Kidney (tissue), 14 donors: ENCODE results near the gene ZBTB7A. TPM values are rescaled to one million over a fixed set of nuclear protein-coding genes. Genes with fewer than 3 reads are reported as not detected.

Experiments used
- DNase-seq, 5 donors: peaks; one replicate each; pipeline ENCODE4 v3.0.0-alpha.2; 2013 to 2020
- FAIRE-seq: peaks from 2 replicates; lab custom pipeline; 2012; peaks lifted over from hg19 to GRCh38; lab: Jason Lieb, UNC
- H3K27ac ChIP-seq, 2 donors: one replicate each; pipeline ENCODE4 v1.7.0; 2013; ENCODE audit warnings: low read depth in 2 of 2, low read length in 2 of 2, inconsistent platforms in 1 of 2
- H3K27me3 ChIP-seq: one replicate; pipeline ENCODE4 v1.7.1; 2013; ENCODE audit warnings: low read length, inconsistent platforms; ENCODE audit not compliant: control insufficient read depth, insufficient read depth
- H3K36me3 ChIP-seq, 3 donors: one replicate each; pipeline versions ENCODE4 v1.7.0 to v1.7.1; 2013; ENCODE audit warnings: low read length in 3 of 3, control low read depth in 1 of 3, inconsistent platforms in 1 of 3; ENCODE audit not compliant: insufficient read depth in 3 of 3, control insufficient read depth in 2 of 3
- H3K4me1 ChIP-seq, 3 donors: one replicate each; pipeline versions ENCODE4 v1.7.0 to v1.7.1; 2013; ENCODE audit warnings: low read length in 3 of 3, inconsistent platforms in 1 of 3, low read depth in 1 of 3; ENCODE audit not compliant: control insufficient read depth in 2 of 3, insufficient read depth in 2 of 3
- H3K4me3 ChIP-seq, 3 donors: one replicate each; pipeline versions ENCODE4 v1.7.0 to v1.8.1; 2013; ENCODE audit warnings: low read length in 3 of 3, control low read depth in 1 of 3, inconsistent platforms in 1 of 3
- H3K9ac ChIP-seq, 3 donors: one replicate each; pipeline versions ENCODE4 v1.7.0 to v1.7.1; 2013; ENCODE audit warnings: low read length in 3 of 3, control low read depth in 1 of 3, inconsistent platforms in 1 of 3
- H3K9me3 ChIP-seq, 3 donors: one replicate each; pipeline versions ENCODE4 v1.7.0 to v1.7.1; 2013; ENCODE audit warnings: low read length in 3 of 3, control low read depth in 1 of 3, inconsistent platforms in 1 of 3; ENCODE audit not compliant: control insufficient read depth in 2 of 3, insufficient read depth in 1 of 3
- CTCF ChIP-seq: IDR thresholded peaks from 3 replicates; pipeline ENCODE4 v1.5.1; 2012; ENCODE audit warnings: mild to moderate bottlenecking, moderate library complexity, borderline replicate concordance; ENCODE audit not compliant: insufficient read depth; ENCODE audit errors: extremely low read depth
- intact Hi-C: fragments of 100-400 bp; cut with DNase I; formaldehyde crosslinking; loops from one replicate; pipeline ENCODE4 v1.11.1; 2022
- polyA plus RNA-seq: library from polyadenylated mRNA; stranded (reverse); fragments of 350-450 nt; fragmentation: Illumina TruSeq; extraction: RNeasy Lipid Tissue Mini Kit (QIAGEN cat#74804); gene quantifications from one replicate; pipeline ENCODE4 v1.2.3, GENCODE V29; 2014; ENCODE audit warnings: low read depth, low replicate concordance; ENCODE audit not compliant: insufficient read depth
- total RNA-seq: library from RNA; stranded (reverse); fragmentation: NEBNext Ultra II Directional; extraction: Animal tissue kit (Norgen Biotek cat#: 25700); gene quantifications from one replicate; pipeline ENCODE4 v1.2.1, GENCODE V29; 2021
- donor health status: control.
- donor health status: control.
- donor health status: control.
- donor health status: control.
- donor health status: control.
- donor health status: DM: yes; HTN: yes; CAD: no.
- donor health status: Normal renal cell carcinoma (clear cell type).

The ZBTB7A gene
- total and polyA plus RNA-seq, 2 donors from 2014 or later, result 8.9 to 53.2 TPM

GRCh38 chr19:4090356-4091220 is 23.9 kb upstream of the ZBTB7A start:
- Histone ChIP-seq H3K36me3 (no peaks in the 10 kb centered on the region), H3K4me1 (peaks cover 0 to 4% (median 2%) of the 10 kb centered on the region in 3 donors), H3K4me3 (no peak overlapping the region), H3K9me3 (no peaks in the 10 kb centered on the region), H3K27me3 (no peaks in the 10 kb centered on the region), H3K27ac (no peak overlapping the region), H3K9ac (no peak overlapping the region)
- intact Hi-C loops, result no loop called here
- DNase-seq (no peak), FAIRE-seq (no peak)
- TF ChIP-seq CTCF, result no peak

GRCh38 chr19:4089946-4090345 is 23.2 kb upstream of the ZBTB7A start:
- Histone ChIP-seq H3K9me3 (no peaks in the 10 kb centered on the region), H3K27ac (no peak overlapping the region), H3K4me3 (no peak overlapping the region), H3K4me1 (peaks cover 0 to 4% (median 2%) of the 10 kb centered on the region in 3 donors), H3K36me3 (no peaks in the 10 kb centered on the region), H3K9ac (no peak overlapping the region), H3K27me3 (no peaks in the 10 kb centered on the region)
- DNase-seq (no peak), FAIRE-seq (no peak)
- intact Hi-C loops, result no loop called here
- TF ChIP-seq CTCF, result no peak

- H3K9me3 ChIP-seq, result no peaks in the 10 kb centered on the region
- no peak overlapping the region for H3K27ac ChIP-seq
- no peaks in the 10 kb centered on the region for H3K27me3 ChIP-seq
- FAIRE-seq (no peak), DNase-seq (peak in 1 of 5 donors; percentile 82)
- H3K4me3 ChIP-seq, result no peak overlapping the region
- H3K36me3 ChIP-seq, result no peaks in the 10 kb centered on the region
- H3K9ac ChIP-seq, result no peak overlapping the region
- no peak for TF ChIP-seq CTCF
- intact Hi-C loops, result no loop called here
- peaks cover 0 to 5% (median 4%) of the 10 kb centered on the region in 3 donors for H3K4me1 ChIP-seq
Observed at GRCh38 chr19:4089400-4089908, 22.8 kb upstream of the ZBTB7A start.
